IMR-90 (cell line): ENCODE data around the gene PIEZO1. TPM values are rescaled to one million over a fixed set of nuclear protein-coding genes. Genes with fewer than 3 reads are reported as not detected.

ENCODE experiments used
- ATAC-seq: fragments of 200-7000 bp; cut with Tn5 transposase; 2 replicates; pipeline ENCODE4 v1.9.1; 2020; ENCODE audit warnings: low read depth, mild to moderate bottlenecking, moderate library complexity
- BruUV-seq: library from RNA; stranded (reverse); fragments of 400-500 nt; replicated peaks from 2 replicates; lab custom pipeline; 2021; lab: Mats Ljungman, UMichigan
- CTCF ChIA-PET: fragments of 300-600 bp; formaldehyde crosslinking; extraction: SDS; loops from one replicate; lab custom pipeline; 2021; ENCODE audit warnings: antibody characterized with exemption; lab: Yijun Ruan, JAX
- POLR2A ChIA-PET: fragments of 300-600 bp; sonication (Branson Sonifier 250); formaldehyde crosslinking; loops from one replicate; lab custom pipeline; 2022; ENCODE audit warnings: antibody characterized with exemption; ENCODE audit not compliant: unreplicated experiment; lab: Charles Lee
- DNase-seq: peaks from one replicate; pipeline ENCODE4 v3.0.0; 2013
- H2AFZ ChIP-seq: replicated peaks from 2 replicates; pipeline ENCODE3; 2013; ENCODE audit warnings: low read length, mild to moderate bottlenecking; ENCODE audit not compliant: poor library complexity
- H2AK5ac ChIP-seq: 2 replicates; pipeline ENCODE4 v1.6.1; 2013; ENCODE audit warnings: low read depth, low read length, inconsistent platforms
- H2AK9ac ChIP-seq: replicated peaks from 2 replicates; pipeline ENCODE3; 2013; ENCODE audit warnings: mild to moderate bottlenecking, low read depth, low read length, moderate library complexity; ENCODE audit not compliant: poor library complexity
- H2BK120ac ChIP-seq: 2 replicates; pipeline ENCODE4 v1.6.1; 2013; ENCODE audit warnings: low read depth, low read length, inconsistent platforms
- H2BK15ac ChIP-seq: 3 replicates; pipeline ENCODE4 v1.6.1; 2013; ENCODE audit warnings: low read depth, low read length, inconsistent platforms
- H2BK20ac ChIP-seq: 2 replicates; pipeline ENCODE4 v1.6.1; 2013; ENCODE audit warnings: low read depth, mild to moderate bottlenecking, inconsistent platforms, low read length, moderate library complexity
- H2BK5ac ChIP-seq: 2 replicates; pipeline ENCODE4 v1.6.1; 2013; ENCODE audit warnings: mild to moderate bottlenecking, low read depth, low read length, inconsistent platforms; ENCODE audit not compliant: poor library complexity, severe bottlenecking
- H3K14ac ChIP-seq: replicated peaks from 2 replicates; pipeline ENCODE4 v1.6.1; 2013; ENCODE audit warnings: low read depth, low read length, inconsistent platforms
- H3K18ac ChIP-seq: 2 replicates; pipeline ENCODE4 v1.6.1; 2013; ENCODE audit warnings: low read depth, low read length, control low read depth
- H3K23ac ChIP-seq: 2 replicates; pipeline ENCODE4 v1.6.1; 2013; ENCODE audit warnings: low read depth, low read length, inconsistent platforms
- H3K27ac ChIP-seq: 2 replicates; pipeline ENCODE4 v1.5.1; 2013; ENCODE audit warnings: mild to moderate bottlenecking, control low read depth, low read length; ENCODE audit not compliant: insufficient read depth
- H3K27me3 ChIP-seq: 2 replicates; pipeline ENCODE4 v1.6.1; 2013; ENCODE audit warnings: low read length; ENCODE audit not compliant: control insufficient read depth, insufficient read depth
- H3K36me3 ChIP-seq: 2 replicates; pipeline ENCODE4 v1.6.1; 2013; ENCODE audit warnings: low read length, mixed read lengths; ENCODE audit not compliant: control insufficient read depth, insufficient read depth
- H3K4ac ChIP-seq: 2 replicates; pipeline ENCODE4 v1.6.1; 2013; ENCODE audit warnings: low read depth, low read length, inconsistent platforms
- H3K4me1 ChIP-seq: 2 replicates; pipeline ENCODE4 v1.6.1; 2013; ENCODE audit warnings: low read length, mixed read lengths; ENCODE audit not compliant: control insufficient read depth, insufficient read depth
- H3K4me2 ChIP-seq: 2 replicates; pipeline ENCODE4 v1.6.1; 2013; ENCODE audit warnings: low read depth, mild to moderate bottlenecking, control low read depth, low read length, moderate library complexity
- H3K4me3 ChIP-seq: 2 replicates; pipeline ENCODE4 v1.5.1; 2013; ENCODE audit warnings: low read depth, mild to moderate bottlenecking, control low read depth, low read length, moderate library complexity; ENCODE audit not compliant: insufficient read depth
- H3K56ac ChIP-seq: 2 replicates; pipeline ENCODE4 v1.6.1; 2013; ENCODE audit warnings: low read length, inconsistent platforms; ENCODE audit not compliant: insufficient read depth; ENCODE audit errors: extremely low read depth
- H3K79me1 ChIP-seq, 2 experiments: 2 replicates each; pipeline ENCODE4 v1.6.1; 2013; ENCODE audit warnings: low read length in 2 of 2, inconsistent platforms in 1 of 2, low read depth in 1 of 2
- H3K9ac ChIP-seq: 2 replicates; pipeline ENCODE4 v1.6.1; 2013; ENCODE audit warnings: low read depth, low read length, control low read depth
- H3K9me1 ChIP-seq: 2 replicates; pipeline ENCODE4 v1.6.1; 2013; ENCODE audit warnings: low read length, inconsistent platforms; ENCODE audit not compliant: insufficient read depth
- H3K9me3 ChIP-seq: 2 replicates; pipeline ENCODE4 v1.6.1; 2013; ENCODE audit warnings: low read length; ENCODE audit not compliant: control insufficient read depth, insufficient read depth
- H4K20me1 ChIP-seq: 2 replicates; pipeline ENCODE4 v1.6.1; 2013; ENCODE audit warnings: low read length, inconsistent platforms; ENCODE audit not compliant: insufficient read depth
- H4K5ac ChIP-seq: 2 replicates; pipeline ENCODE4 v1.6.1; 2013; ENCODE audit warnings: mild to moderate bottlenecking, low read depth, low read length, control low read depth
- H4K8ac ChIP-seq, 2 experiments: 2 replicates each; pipeline ENCODE4 v1.6.1; 2013; ENCODE audit warnings: low read depth in 2 of 2, low read length in 2 of 2, control low read depth in 1 of 2, inconsistent platforms in 1 of 2
- H4K91ac ChIP-seq: 2 replicates; pipeline ENCODE4 v1.6.1; 2013; ENCODE audit warnings: low read depth, low read length, inconsistent platforms; ENCODE audit not compliant: insufficient read depth
- BHLHE40 ChIP-seq: fragments of 150-350 bp; IDR thresholded peaks from 2 replicates; pipeline ENCODE4 v1.6.1; 2016; ENCODE audit warnings: mild to moderate bottlenecking, low read depth, low read length
- CEBPB ChIP-seq: IDR thresholded peaks from 2 replicates; pipeline ENCODE4 v1.6.1; 2012; ENCODE audit warnings: low read depth, low read length, improper control_type of control experiment
- ELK1 ChIP-seq: fragments of 150-350 bp; IDR thresholded peaks from 2 replicates; pipeline ENCODE4 v1.6.1; 2016; ENCODE audit warnings: low read depth, mild to moderate bottlenecking, low read length, moderate library complexity, borderline replicate concordance
- FOS ChIP-seq: fragments of 150-350 bp; IDR thresholded peaks from 2 replicates; pipeline ENCODE4 v1.6.1; 2016; ENCODE audit warnings: low read depth, low read length
- MAFK ChIP-seq: IDR thresholded peaks from 2 replicates; pipeline ENCODE4 v1.6.1; 2012; ENCODE audit warnings: low read depth, low read length, improper control_type of control experiment
- MAZ ChIP-seq: IDR thresholded peaks from 2 replicates; pipeline ENCODE4 v1.6.1; 2012; ENCODE audit warnings: low read depth, mild to moderate bottlenecking, low read length, improper control_type of control experiment, moderate library complexity, borderline replicate concordance
- MXI1 ChIP-seq: IDR thresholded peaks from 2 replicates; pipeline ENCODE4 v1.6.1; 2012; ENCODE audit warnings: low read depth, mild to moderate bottlenecking, low read length, moderate library complexity, borderline replicate concordance
- NFE2L2 ChIP-seq: fragments of 150-350 bp; IDR thresholded peaks from 2 replicates; pipeline ENCODE4 v1.6.1; 2016; ENCODE audit warnings: low read depth, mild to moderate bottlenecking, low read length
- RAD21 ChIP-seq: IDR thresholded peaks from 2 replicates; pipeline ENCODE4 v1.6.1; 2012; ENCODE audit warnings: low read length, improper control_type of control experiment
- RCOR1 ChIP-seq: IDR thresholded peaks from 2 replicates; pipeline ENCODE4 v1.6.1; 2012; ENCODE audit warnings: mild to moderate bottlenecking, low read length, improper control_type of control experiment; ENCODE audit not compliant: insufficient replicate concordance
- RFX5 ChIP-seq: IDR thresholded peaks from 2 replicates; pipeline ENCODE4 v1.8.0; 2012; ENCODE audit warnings: low read depth, mild to moderate bottlenecking, low read length, moderate library complexity
- SMC3 ChIP-seq: fragments of 150-350 bp; IDR thresholded peaks from 2 replicates; pipeline ENCODE4 v1.6.1; 2016; ENCODE audit warnings: low read depth, mild to moderate bottlenecking, antibody characterized with exemption, low read length, moderate library complexity
- USF2 ChIP-seq: fragments of 150-350 bp; IDR thresholded peaks from 2 replicates; pipeline ENCODE4 v1.6.1; 2017; ENCODE audit warnings: mild to moderate bottlenecking, antibody characterized with exemption, low read length, low read depth
- WGBS, 2 experiments: methylation state at CpG; one replicate each; pipeline versions ENCODE4 v1.1.5 to v1.1.7; 2013; ENCODE audit warnings: missing lambda C conversion rate in 2 of 2; ENCODE audit not compliant: insufficient read length in 1 of 2; ENCODE audit errors: extremely low coverage in 2 of 2; 5-methylcytosine and 5-hydroxymethylcytosine counted together
- dilution Hi-C: fragments of 300-500 bp; cut with HindIII; formaldehyde crosslinking; loops from one replicate; pipeline ENCODE4 v1.14.3; 2018; ENCODE audit warnings: low sequenced_read_pairs; ENCODE audit not compliant: unreplicated experiment
- in situ Hi-C: fragments of 300-500 bp; cut with MboI; formaldehyde crosslinking; loops from 3 replicates; pipeline ENCODE4 v1.14.3; 2019; ENCODE audit warnings: low sequenced_read_pairs, inconsistent platforms, mixed read lengths
- intact Hi-C: fragments of 100-400 bp; cut with micrococcal nuclease; formaldehyde crosslinking; loops from 2 replicates; pipeline ENCODE4 v1.10.0; 2022
- polyA plus RNA-seq, 3 experiments: library from polyadenylated mRNA; depleted of rRNA; stranded (reverse); fragments of >200 nt; gene quantifications; 2 replicates each; pipeline ENCODE4 v1.2.3, GENCODE V29; 2012; ENCODE audit warnings: low replicate concordance in 1 of 3
- total RNA-seq: library from RNA; depleted of rRNA; stranded (reverse); fragments of >200 nt; gene quantifications from 2 replicates; pipeline ENCODE4 v1.2.3, GENCODE V29; 2012

Gene PIEZO1
- total and polyA plus RNA-seq, 2 of the 4 experiments (the other 2 are of a cell fraction), result 36.2 to 372 TPM

- no peak for DNase-seq
- H2BK5ac ChIP-seq, result peak overlapping the region; percentile 53
- no peak for ATAC-seq
- ChIA-PET CTCF (interaction anchor here (1.7 to 1.8 kb wide), 2 partner anchors 47 to 73 kb away, joined by 4 to 7 read pairs; partner anchors contain the start of genes GALNS and TRAPPC2L), POLR2A (no interaction called here)
- H4K91ac ChIP-seq, result peak overlapping the region; percentile 31; the same call in 1 of the 2 replicates
- H3K9me1 ChIP-seq, result no peaks in the 10 kb centered on the region
- peak overlapping the region; percentile 60 for H3K4me3 ChIP-seq
- H4K5ac ChIP-seq, result peak overlapping the region; percentile 11; the same call in 1 of the 2 replicates
- H3K36me3 ChIP-seq, result peaks cover 19% of the 10 kb centered on the region
- intact Hi-C loops, result loop anchor here (5.0 kb wide), 1 partner anchor 407 kb away; the partner anchor contains the start of gene ZNF778
- peak overlapping the region; percentile 53; the same call in 1 of the 2 replicates for H3K23ac ChIP-seq
- no TSS peak for BruUV-seq
- H2BK15ac ChIP-seq, result no peak overlapping the region
- peak overlapping the region; percentile 90 for H3K4me2 ChIP-seq
- in situ Hi-C loops, result no loop called here
- dilution Hi-C loops, result no loop called here
- peaks cover 23% of the 10 kb centered on the region for H4K20me1 ChIP-seq
- peak overlapping the region; percentile 61 for H3K4ac ChIP-seq
- no peak overlapping the region for H2BK20ac ChIP-seq
- WGBS, 2 experiments, result 58% methylated on average over 3 of the region's 12 CpGs; no CpG with 5 or more reads in 1 of the 2 experiments
- peaks cover 4 to 40% of the 10 kb centered on the region in 2 experiments; a peak in 3 of 4 replicates for H3K79me1 ChIP-seq
- TF ChIP-seq RCOR1 (no peak), MAFK (no peak), ELK1 (no peak), BHLHE40 (no peak), MAZ (no peak), RAD21 (no peak), FOS (no peak), MXI1 (no peak), RFX5 (no peak), USF2 (no peak), NFE2L2 (no peak), CEBPB (no peak), SMC3 (no peak)
- peaks cover 12% of the 10 kb centered on the region for H3K4me1 ChIP-seq
- H3K56ac ChIP-seq, result peak overlapping the region; percentile 42
- no peaks in the 10 kb centered on the region for H3K9me3 ChIP-seq
- no peaks in the 10 kb centered on the region for H3K27me3 ChIP-seq
- peak overlapping the region; percentile 97 for H2AFZ ChIP-seq
- peak overlapping the region; percentile 73 for H3K27ac ChIP-seq
- H4K8ac ChIP-seq, result peak overlapping the region; percentile 41 to 47; a peak in 3 of 4 replicates
- H3K9ac ChIP-seq, result peak overlapping the region; percentile 73
- peak overlapping the region; percentile 84 for H3K14ac ChIP-seq
- peak overlapping the region; percentile 100 for H2AK9ac ChIP-seq
- peak overlapping the region; percentile 77 for H2AK5ac ChIP-seq
- H3K18ac ChIP-seq, result no peak overlapping the region
- no peak overlapping the region for H2BK120ac ChIP-seq
Measured at GRCh38 chr16:88810166-88810911, 25.3 kb upstream of the PIEZO1 start.
